HCT116 (cell line): ENCODE data around the gene HDHD3. TPM values are rescaled to one million over a fixed set of nuclear protein-coding genes. Genes with fewer than 3 reads are reported as not detected.

Experiments
- ATAC-seq: fragments of 200-7000 bp; cut with Tn5 transposase; 2 replicates; pipeline ENCODE4 v1.9.1; 2020; ENCODE audit warnings: mild to moderate bottlenecking, moderate library complexity
- BruUV-seq: library from RNA; stranded (reverse); fragments of 400-500 nt; replicated peaks from 2 replicates; lab custom pipeline; 2021; lab: Mats Ljungman, UMichigan
- CTCF ChIA-PET: fragments of 300-600 bp; sonication (Branson Sonifier 250); formaldehyde crosslinking; loops from one replicate; lab custom pipeline; 2021; ENCODE audit warnings: antibody characterized with exemption; lab: Charles Lee
- POLR2A ChIA-PET: fragments of 300-600, 350-600 bp; sonication (Branson Sonifier 250); formaldehyde crosslinking; loops from one replicate; lab custom pipeline; 2021; ENCODE audit warnings: antibody characterized with exemption; lab: Charles Lee
- RAD21 ChIA-PET, 2 experiments: fragments of 300-600 bp; sonication (Branson Sonifier 250); formaldehyde crosslinking; loops; one replicate each; lab custom pipeline; 2023; ENCODE audit warnings: low total read pairs in 2 of 2; ENCODE audit not compliant: uncharacterized antibody in 2 of 2, unreplicated experiment in 2 of 2, low non-redundant PET in 1 of 2; lab: Charles Lee
- DNase-seq: peaks from one replicate; pipeline ENCODE4 v3.0.0-alpha.2; 2010; ENCODE audit warnings: low read depth, low spot score
- H2AFZ ChIP-seq: fragments of 200-600 bp; shearing (Covaris generic), sonication (generic); 2 replicates; pipeline ENCODE4 v1.6.1; 2017; ENCODE audit warnings: low read depth, mixed run types, mixed read lengths, antibody characterized with exemption, low read length; ENCODE audit not compliant: poor library complexity, severe bottlenecking
- H3K27ac ChIP-seq: 2 replicates; pipeline ENCODE4 v1.5.1; 2012; ENCODE audit warnings: low read depth, low read length
- H3K27me3 ChIP-seq: fragments of 200-600 bp; sonication (generic); 2 replicates; pipeline ENCODE4 v1.6.1; 2016; ENCODE audit warnings: mixed run types, low read length, mixed read lengths; ENCODE audit not compliant: insufficient read depth
- H3K36me3 ChIP-seq, 2 experiments: fragments of 200-500 bp in 1 of 2; fragments of 200-600 bp in 1 of 2; sonication (Bioruptor generic) in 1 of 2; sonication (generic) in 1 of 2; 2 replicates each; pipeline versions ENCODE4 v1.5.1 to v1.6.1; 2014 to 2016; ENCODE audit warnings: low read length in 2 of 2, inconsistent platforms in 1 of 2, mixed read lengths in 1 of 2, mixed run types in 1 of 2; ENCODE audit not compliant: insufficient read depth in 2 of 2, control insufficient read depth in 1 of 2
- H3K4me1 ChIP-seq, 2 experiments: fragments of 200-600 bp in 1 of 2; sonication (generic) in 1 of 2; 2 replicates each; pipeline versions ENCODE4 v1.5.1 to v1.6.1; 2012 to 2017; ENCODE audit warnings: low read length in 2 of 2, inconsistent platforms in 1 of 2, mild to moderate bottlenecking in 1 of 2, mixed read lengths in 1 of 2, mixed run types in 1 of 2, moderate library complexity in 1 of 2; ENCODE audit not compliant: insufficient read depth in 2 of 2, control insufficient read depth in 1 of 2
- H3K4me2 ChIP-seq: fragments of 200-600 bp; sonication (generic); 2 replicates; pipeline ENCODE4 v1.6.1; 2017; ENCODE audit warnings: mixed run types, low read length, mixed read lengths
- H3K4me3 ChIP-seq, 2 experiments: fragments of 200-600 bp in 1 of 2; sonication (generic) in 1 of 2; replicated peaks in 1 of 2; 2 replicates each; pipeline ENCODE4 v1.5.1; 2011 to 2016; ENCODE audit warnings: low read length in 2 of 2, control low read depth in 1 of 2, low read depth in 1 of 2, mild to moderate bottlenecking in 1 of 2, mixed read lengths in 1 of 2, mixed run types in 1 of 2
- H3K79me2 ChIP-seq: fragments of 200-600 bp; sonication (generic); 2 replicates; pipeline ENCODE4 v1.6.1; 2017; ENCODE audit warnings: mild to moderate bottlenecking, mixed run types, low read length, moderate library complexity, mixed read lengths; ENCODE audit not compliant: insufficient read depth
- H3K9ac ChIP-seq: fragments of 200-600 bp; sonication (generic); 2 replicates; pipeline ENCODE4 v1.6.1; 2016; ENCODE audit warnings: low read length, mixed read lengths
- H3K9me2 ChIP-seq: fragments of 200-600 bp; sonication (generic), shearing (Covaris generic); 2 replicates; pipeline ENCODE4 v1.6.1; 2017; ENCODE audit warnings: mixed run types, mild to moderate bottlenecking, moderate library complexity; ENCODE audit not compliant: insufficient read depth
- H3K9me3 ChIP-seq, 2 experiments: fragments of 200-500 bp in 1 of 2; fragments of 200-600 bp in 1 of 2; sonication (Bioruptor generic) in 1 of 2; sonication (generic) in 1 of 2; 2 replicates each; pipeline ENCODE4 v1.6.1; 2014 to 2017; ENCODE audit warnings: low read length in 2 of 2, mixed read lengths in 2 of 2, inconsistent platforms in 1 of 2, low read depth in 1 of 2, mild to moderate bottlenecking in 1 of 2, mixed run types in 1 of 2, moderate library complexity in 1 of 2; ENCODE audit not compliant: control insufficient read depth in 1 of 2, insufficient read depth in 1 of 2
- H4K20me1 ChIP-seq: fragments of 200-600 bp; sonication (generic), shearing (Covaris generic); 2 replicates; pipeline ENCODE4 v1.6.1; 2017; ENCODE audit warnings: mixed run types, mild to moderate bottlenecking, moderate library complexity; ENCODE audit not compliant: insufficient read depth
- CEBPB ChIP-seq: IDR thresholded peaks from 2 replicates; pipeline ENCODE4 v1.6.1; 2012; ENCODE audit warnings: low read depth
- FOSL1 ChIP-seq: IDR thresholded peaks from 2 replicates; pipeline ENCODE4 v1.6.1; 2012; ENCODE audit warnings: low read depth
- POLR2AphosphoS5 ChIP-seq: IDR thresholded peaks from 2 replicates; pipeline ENCODE4 v1.6.1; 2011; ENCODE audit warnings: mild to moderate bottlenecking, low read depth, low read length, moderate library complexity
- SIN3A ChIP-seq: IDR thresholded peaks from 2 replicates; pipeline ENCODE4 v1.6.1; 2012; ENCODE audit warnings: low read depth
- SP1 ChIP-seq: IDR thresholded peaks from 2 replicates; pipeline ENCODE4 v1.6.1; 2012; ENCODE audit warnings: low read depth
- SRF ChIP-seq: IDR thresholded peaks from 2 replicates; pipeline ENCODE4 v1.6.1; 2012; ENCODE audit warnings: low read depth
- TCF7L2 ChIP-seq: IDR thresholded peaks from 2 replicates; pipeline ENCODE4 v1.7.0; 2011; ENCODE audit warnings: borderline replicate concordance, inconsistent platforms; ENCODE audit not compliant: insufficient read depth, insufficient read length; ENCODE audit errors: extremely low read depth
- YY1 ChIP-seq: IDR thresholded peaks from 2 replicates; pipeline ENCODE4 v1.6.1; 2011; ENCODE audit warnings: low read length, low read depth, moderate library complexity, mild to moderate bottlenecking; ENCODE audit not compliant: insufficient replicate concordance; ENCODE audit errors: extremely low read depth
- ZNF274 ChIP-seq: fragments of 200-500 bp; sonication (Bioruptor generic); IDR thresholded peaks from 2 replicates; pipeline ENCODE4 v1.6.1; 2014; ENCODE audit warnings: mild to moderate bottlenecking, low read depth, low read length, inconsistent platforms
- intact Hi-C: fragments of 100-400 bp; cut with micrococcal nuclease; formaldehyde crosslinking; loops from 2 replicates; pipeline ENCODE4 v1.10.0; 2022
- total RNA-seq: library from RNA; stranded (reverse); gene quantifications from one replicate; pipeline ENCODE4 v1.2.1, GENCODE V29; 2021; ENCODE audit not compliant: unreplicated experiment
- TF ChIP-seq, protein P1 (sequence below): IDR thresholded peaks from 2 replicates; pipeline ENCODE4 v1.6.1; 2012
- TF ChIP-seq, protein P2 (sequence below): IDR thresholded peaks from 2 replicates; pipeline ENCODE4 v1.6.1; 2011; ENCODE audit warnings: mild to moderate bottlenecking, low read length, moderate library complexity; ENCODE audit not compliant: insufficient replicate concordance; ENCODE audit errors: extremely low read depth
- TF ChIP-seq, protein P3 (sequence below): IDR thresholded peaks from 2 replicates; pipeline ENCODE4 v1.6.1; 2012

The HDHD3 gene
- total RNA-seq, 1 experiment from 2014 or later = 21.8 TPM

DNA sequence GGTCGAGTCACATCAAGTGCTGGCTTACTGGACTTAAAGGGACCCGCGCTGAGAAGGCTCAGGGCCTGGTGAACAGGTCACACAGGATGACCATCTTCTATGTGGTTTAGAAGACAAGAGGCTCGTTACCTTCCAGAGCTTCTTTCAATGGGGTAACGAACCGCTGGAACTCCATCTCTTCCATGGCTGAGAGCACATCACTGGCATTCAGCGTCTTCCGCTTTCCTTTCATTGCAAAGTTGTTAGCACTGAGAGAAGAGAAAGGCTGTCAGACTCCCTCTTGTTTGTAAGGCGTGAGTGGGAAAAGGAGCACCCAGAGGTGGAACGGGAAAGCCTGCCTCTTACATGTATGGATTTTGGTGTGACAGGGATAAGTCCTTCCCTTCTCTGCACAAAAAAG is 32.7 kb upstream of the HDHD3 start:
- ATAC-seq (no peak), DNase-seq (no peak)
- Histone ChIP-seq H3K79me2 (peaks cover 33% of the 10 kb centered on the region), H3K9me3 (no peaks in the 10 kb centered on the region), H3K9ac (peak overlapping the region; percentile 92), H3K4me2 (peak overlapping the region; percentile 83), H3K4me3 (peak overlapping the region; percentile 95 to 98), H3K27me3 (no peaks in the 10 kb centered on the region), H3K36me3 (peaks cover 12 to 20% of the 10 kb centered on the region in 2 experiments; a peak in 3 of 4 replicates), H3K9me2 (no peaks in the 10 kb centered on the region), H2AFZ (no peak overlapping the region), H3K27ac (peak overlapping the region; percentile 89), H4K20me1 (peaks cover 3% of the 10 kb centered on the region; the same call in 1 of the 2 replicates), H3K4me1 (peaks cover 6 to 17% of the 10 kb centered on the region in 2 experiments)
- intact Hi-C loops = no loop called here
- POLR2A ChIA-PET = interaction anchor here (0.8 to 1.9 kb wide), 7 partner anchors 8 to 188 kb away, joined by 3 to 13 read pairs (median 6); partner anchors contain the start of genes ALAD, CDC26, FKBP15 and PRPF4
- TF ChIP-seq SRF (no peak), POLR2AphosphoS5 (no peak), CEBPB (no peak), SIN3A (no peak), YY1 (no peak), FOSL1 (no peak), TCF7L2 (no peak), ZNF274 (no peak), SP1 (no peak)
- TF ChIP-seq, protein P1, sequence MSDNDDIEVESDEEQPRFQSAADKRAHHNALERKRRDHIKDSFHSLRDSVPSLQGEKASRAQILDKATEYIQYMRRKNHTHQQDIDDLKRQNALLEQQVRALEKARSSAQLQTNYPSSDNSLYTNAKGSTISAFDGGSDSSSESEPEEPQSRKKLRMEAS = no peak
- TF ChIP-seq, protein P2, sequence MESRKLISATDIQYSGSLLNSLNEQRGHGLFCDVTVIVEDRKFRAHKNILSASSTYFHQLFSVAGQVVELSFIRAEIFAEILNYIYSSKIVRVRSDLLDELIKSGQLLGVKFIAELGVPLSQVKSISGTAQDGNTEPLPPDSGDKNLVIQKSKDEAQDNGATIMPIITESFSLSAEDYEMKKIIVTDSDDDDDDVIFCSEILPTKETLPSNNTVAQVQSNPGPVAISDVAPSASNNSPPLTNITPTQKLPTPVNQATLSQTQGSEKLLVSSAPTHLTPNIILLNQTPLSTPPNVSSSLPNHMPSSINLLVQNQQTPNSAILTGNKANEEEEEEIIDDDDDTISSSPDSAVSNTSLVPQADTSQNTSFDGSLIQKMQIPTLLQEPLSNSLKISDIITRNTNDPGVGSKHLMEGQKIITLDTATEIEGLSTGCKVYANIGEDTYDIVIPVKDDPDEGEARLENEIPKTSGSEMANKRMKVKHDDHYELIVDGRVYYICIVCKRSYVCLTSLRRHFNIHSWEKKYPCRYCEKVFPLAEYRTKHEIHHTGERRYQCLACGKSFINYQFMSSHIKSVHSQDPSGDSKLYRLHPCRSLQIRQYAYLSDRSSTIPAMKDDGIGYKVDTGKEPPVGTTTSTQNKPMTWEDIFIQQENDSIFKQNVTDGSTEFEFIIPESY = no peak
- TF ChIP-seq, protein P3, sequence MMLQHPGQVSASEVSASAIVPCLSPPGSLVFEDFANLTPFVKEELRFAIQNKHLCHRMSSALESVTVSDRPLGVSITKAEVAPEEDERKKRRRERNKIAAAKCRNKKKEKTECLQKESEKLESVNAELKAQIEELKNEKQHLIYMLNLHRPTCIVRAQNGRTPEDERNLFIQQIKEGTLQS = no peak
- CTCF ChIA-PET = interaction anchor here (1.0 to 2.0 kb wide), 4 partner anchors 8 to 246 kb away, joined by 3 to 19 read pairs (median 4); partner anchors contain the start of genes ALAD, CDC26 and PRPF4
- no TSS peak for BruUV-seq
- RAD21 ChIA-PET = interaction anchor here in 1 of 2 experiments (1.0 kb wide), 1 partner anchor 33 kb away, joined by 3 read pairs; the partner anchor contains the start of gene HDHD3
